GM12878 (cell line): ENCODE results near the gene ACSM6. TPM values are rescaled to one million over a fixed set of nuclear protein-coding genes. Genes with fewer than 3 reads are reported as not detected.

Experiments used
- ATAC-seq: fragments of 200-7000 bp; cut with Tn5 transposase; 3 replicates; pipeline ENCODE4 v1.9.1; 2020; ENCODE audit warnings: mild to moderate bottlenecking, moderate library complexity
- BruUV-seq: library from RNA; stranded (reverse); fragments of 400-500 nt; replicated peaks from 2 replicates; lab custom pipeline; 2021; lab: Mats Ljungman, UMichigan
- CTCF ChIA-PET: fragments of 300-600 bp; sonication (Branson Sonifier 250); formaldehyde crosslinking; extraction: SDS; loops from one replicate; lab custom pipeline; 2021; ENCODE audit warnings: inconsistent platforms; lab: Yijun Ruan, JAX
- POLR2A ChIA-PET: fragments of 350-600 bp; formaldehyde crosslinking; extraction: SDS; loops from one replicate; lab custom pipeline; 2021; ENCODE audit warnings: inconsistent platforms; lab: Charles Lee
- RAD21 ChIA-PET: fragments of 300-600 bp; sonication (Branson Sonifier 250); formaldehyde crosslinking; loops from one replicate; lab custom pipeline; 2023; ENCODE audit warnings: antibody characterized with exemption; ENCODE audit not compliant: unreplicated experiment; lab: Charles Lee
- SMC1A ChIA-PET: fragments of 300-600 bp; sonication (Branson Sonifier 250); formaldehyde crosslinking; loops from one replicate; lab custom pipeline; 2023; ENCODE audit not compliant: unreplicated experiment, uncharacterized antibody; lab: Charles Lee
- DNase-seq: peaks from one replicate; pipeline ENCODE4 v3.0.0-alpha.2; 2011; ENCODE audit warnings: low read depth, low spot score
- FAIRE-seq: peaks from 3 replicates; lab custom pipeline; 2011; peaks lifted over from hg19 to GRCh38; lab: Jason Lieb, UNC
- H2AFZ ChIP-seq: 2 replicates; pipeline ENCODE4 v1.6.0; 2011; ENCODE audit warnings: low read depth, low read length, control low read depth; ENCODE audit not compliant: control insufficient read depth
- H3K27ac ChIP-seq: 2 replicates; pipeline ENCODE4 v1.5.1; 2011; ENCODE audit warnings: control low read depth; ENCODE audit not compliant: control insufficient read depth, insufficient read depth
- H3K27me3 ChIP-seq, 2 experiments: replicated peaks in 1 of 2; 2 replicates each; pipeline versions ENCODE4 v1.6.0 to v1.6.1; 2011; ENCODE audit warnings: low read length in 1 of 2; ENCODE audit not compliant: control insufficient read depth in 2 of 2, insufficient read depth in 2 of 2
- H3K36me3 ChIP-seq, 2 experiments: 2 replicates each; pipeline ENCODE4 v1.5.1; 2011; ENCODE audit warnings: low read length in 1 of 2; ENCODE audit not compliant: control insufficient read depth in 2 of 2, insufficient read depth in 2 of 2
- H3K4me1 ChIP-seq: 2 replicates; pipeline ENCODE4 v1.6.1; 2011; ENCODE audit warnings: mild to moderate bottlenecking, low read length, moderate library complexity, mixed read lengths; ENCODE audit not compliant: control insufficient read depth, insufficient read depth
- H3K4me2 ChIP-seq: 2 replicates; pipeline ENCODE4 v1.6.0; 2011; ENCODE audit warnings: control low read depth; ENCODE audit not compliant: control insufficient read depth, insufficient read depth
- H3K4me3 ChIP-seq: fragments of 200-600 bp; sonication (generic); 2 replicates; pipeline ENCODE4 v1.5.1; 2016
- H3K79me2 ChIP-seq: 2 replicates; pipeline ENCODE4 v1.6.0; 2011; ENCODE audit warnings: low read length; ENCODE audit not compliant: control insufficient read depth, insufficient read depth
- H3K9ac ChIP-seq: 2 replicates; pipeline ENCODE4 v1.8.0; 2011; ENCODE audit warnings: low read length, control low read depth, mixed read lengths; ENCODE audit not compliant: control insufficient read depth, insufficient read depth
- H3K9me3 ChIP-seq: replicated peaks from 3 replicates; pipeline ENCODE4 v1.5.1; 2011; ENCODE audit warnings: mild to moderate bottlenecking, low read length; ENCODE audit not compliant: control insufficient read depth, insufficient read depth
- H4K20me1 ChIP-seq: 2 replicates; pipeline ENCODE4 v1.6.0; 2011; ENCODE audit not compliant: control insufficient read depth, insufficient read depth
- CEBPZ ChIP-seq: fragments of 150-350 bp; IDR thresholded peaks from 2 replicates; pipeline ENCODE4 v1.6.1; 2016; ENCODE audit warnings: low read depth, low read length
- FOXK2 ChIP-seq: fragments of 450-650 bp; IDR thresholded peaks from 2 replicates; pipeline ENCODE4 v1.6.1; 2017; ENCODE audit warnings: mild to moderate bottlenecking, moderate library complexity
- IKZF2 ChIP-seq, 2 experiments: fragments of 450-650 bp; IDR thresholded peaks; 2 replicates each; pipeline ENCODE4 v1.6.1; 2017; ENCODE audit warnings: mild to moderate bottlenecking in 2 of 2, moderate library complexity in 2 of 2
- MLLT1 ChIP-seq: fragments of 450-650 bp; IDR thresholded peaks from 2 replicates; pipeline ENCODE4 v1.6.1; 2016; ENCODE audit warnings: mild to moderate bottlenecking
- MYB ChIP-seq: fragments of 150-350 bp; IDR thresholded peaks from 2 replicates; pipeline ENCODE4 v1.6.1; 2014; ENCODE audit warnings: mild to moderate bottlenecking, low read depth, low read length, borderline replicate concordance
- SKIL ChIP-seq: fragments of 450-650 bp; IDR thresholded peaks from 2 replicates; pipeline ENCODE4 v1.6.1; 2017; ENCODE audit warnings: mild to moderate bottlenecking, low read depth, inconsistent platforms; ENCODE audit not compliant: poor library complexity, severe bottlenecking
- SMAD1 ChIP-seq: fragments of 450-650 bp; IDR thresholded peaks from 2 replicates; pipeline ENCODE4 v1.6.1; 2018; ENCODE audit warnings: mild to moderate bottlenecking, low read depth; ENCODE audit not compliant: partially characterized antibody
- ZBTB11 ChIP-seq: fragments of 450-650 bp; formaldehyde crosslinking; IDR thresholded peaks from 2 replicates; pipeline ENCODE4 v1.5.0; 2022; ENCODE audit warnings: mild to moderate bottlenecking, missing genetic modification characterization
- WGBS: methylation state at CpG from one replicate; pipeline ENCODE4 v1.1.6; 2016; ENCODE audit warnings: low lambda C conversion rate; ENCODE audit not compliant: insufficient replicate concordance, insufficient coverage; ENCODE audit errors: missing lambda C conversion rate; 5-methylcytosine and 5-hydroxymethylcytosine counted together
- in situ Hi-C: fragments of 300-500 bp; cut with MboI; formaldehyde crosslinking; loops from 9 replicates; pipeline ENCODE4 v1.14.3; 2018; ENCODE audit warnings: mixed read lengths
- intact Hi-C: fragments of 100-400 bp; cut with micrococcal nuclease; formaldehyde crosslinking; loops from one replicate; pipeline ENCODE4 v1.14.2; 2022; ENCODE audit not compliant: unreplicated experiment
- polyA plus RNA-seq, 11 experiments: library from polyadenylated mRNA; depleted of rRNA in 4 of 11; unstranded in 6 of 11; stranded (reverse) in 5 of 11; fragments of >200 nt; fragmentation: Nextera tagmentation in 4 of 11; fragmentation: Illumina TruSeq in 1 of 11; extraction: Ambion mirVana in 4 of 11; extraction: Trizol in 1 of 11; gene quantifications; 1 replicate in 1 of 11; 2 replicates in 10 of 11; pipeline versions ENCODE4 v1.2.1 to v1.2.3, GENCODE V29; 2011 to 2016; ENCODE audit warnings: inconsistent platforms in 2 of 11, missing spikeins in 2 of 11, low read depth in 1 of 11
- total RNA-seq, 4 experiments: library from RNA; depleted of rRNA in 3 of 4; stranded (reverse); fragments of >200 nt in 3 of 4; fragmentation: Illumina TruSeq in 1 of 4; extraction: Trizol in 1 of 4; gene quantifications; 2 replicates each; pipeline versions ENCODE4 v1.2.1 to v1.2.3, GENCODE V29; 2013 to 2021
- TF ChIP-seq, protein P1 (sequence below): fragments of 450-650 bp; IDR thresholded peaks from 2 replicates; pipeline ENCODE4 v1.6.1; 2017; ENCODE audit warnings: antibody characterized with exemption, mild to moderate bottlenecking, moderate library complexity

The ACSM6 gene
- total and polyA plus RNA-seq, 10 of the 15 experiments (the other 5 are each of a cell fraction or from before 2014, with no cell fraction given), result 0.06 to 0.21 (median 0.20) TPM; not detected in 7

DNA sequence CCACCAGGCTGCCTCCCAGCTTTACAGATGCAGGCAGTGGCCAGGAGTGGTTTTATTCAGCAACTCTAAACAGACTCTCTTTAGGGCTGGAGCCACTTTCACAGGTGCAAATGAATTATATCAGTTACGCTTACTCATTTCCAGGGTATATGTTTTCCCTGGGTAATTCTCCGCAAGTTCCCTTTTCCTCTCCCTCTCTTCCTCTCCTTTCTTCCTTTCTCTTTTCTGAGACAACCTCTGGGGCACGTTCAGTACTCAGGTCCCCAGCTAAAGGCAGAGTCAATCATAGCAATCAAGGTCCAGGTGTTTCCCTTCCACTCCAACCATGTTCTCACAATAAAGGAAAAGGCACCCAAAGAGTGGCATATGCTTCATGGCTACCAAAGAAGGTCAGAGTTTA, 55.4 kb downstream of the ACSM6 start:
- FAIRE-seq (no peak), ATAC-seq (no peak), DNase-seq (no peak)
- RAD21 ChIA-PET, result interaction anchor here (0.9 kb wide), 1 partner anchor 114 kb away, joined by 3 read pairs; no protein-coding TSS in a partner anchor
- CTCF ChIA-PET, result interaction anchor here (0.8 to 9.9 kb wide), 3 partner anchors 11 to 113 kb away, joined by 3 to 176 read pairs (median 11); no protein-coding TSS in a partner anchor
- Histone ChIP-seq H4K20me1 (0 out of 2 replicates have a peak, but pooled peaks cover 7% of the 10 kb centered on the region), H3K4me3 (no peak overlapping the region), H3K4me2 (no peak overlapping the region), H3K36me3 (peaks cover 39 to 52% of the 10 kb centered on the region in 2 experiments), H2AFZ (no peak overlapping the region), H3K27me3 (no peaks in the 10 kb centered on the region), H3K9ac (no peak overlapping the region), H3K27ac (no peak overlapping the region), H3K79me2 (peaks cover 43% of the 10 kb centered on the region), H3K4me1 (peaks cover 42% of the 10 kb centered on the region), H3K9me3 (no peaks in the 10 kb centered on the region)
- WGBS, result 67% methylated on average over 3 of the region's 3 CpGs
- no TSS peak for BruUV-seq
- intact Hi-C loops (loop anchor here (10.0 kb wide), 1 partner anchor 615 kb away; no protein-coding TSS in a partner anchor), in situ Hi-C loops (loop anchor here (5.0 kb wide), 1 partner anchor 113 kb away; no protein-coding TSS in a partner anchor)
- POLR2A ChIA-PET, result no interaction called here
- SMC1A ChIA-PET, result interaction anchor here (10.3 kb wide), 1 partner anchor 113 kb away, joined by 262 read pairs; no protein-coding TSS in a partner anchor
- TF ChIP-seq MYB (no peak), MLLT1 (no peak), FOXK2 (no peak), SMAD1 (no peak), ZBTB11 (CRISPR knock-in tag) (no peak), IKZF2 (IDR thresholded peaks at IDR 0.05) (no peak), SKIL (no peak), CEBPZ (no peak)
- TF ChIP-seq, protein P1, sequence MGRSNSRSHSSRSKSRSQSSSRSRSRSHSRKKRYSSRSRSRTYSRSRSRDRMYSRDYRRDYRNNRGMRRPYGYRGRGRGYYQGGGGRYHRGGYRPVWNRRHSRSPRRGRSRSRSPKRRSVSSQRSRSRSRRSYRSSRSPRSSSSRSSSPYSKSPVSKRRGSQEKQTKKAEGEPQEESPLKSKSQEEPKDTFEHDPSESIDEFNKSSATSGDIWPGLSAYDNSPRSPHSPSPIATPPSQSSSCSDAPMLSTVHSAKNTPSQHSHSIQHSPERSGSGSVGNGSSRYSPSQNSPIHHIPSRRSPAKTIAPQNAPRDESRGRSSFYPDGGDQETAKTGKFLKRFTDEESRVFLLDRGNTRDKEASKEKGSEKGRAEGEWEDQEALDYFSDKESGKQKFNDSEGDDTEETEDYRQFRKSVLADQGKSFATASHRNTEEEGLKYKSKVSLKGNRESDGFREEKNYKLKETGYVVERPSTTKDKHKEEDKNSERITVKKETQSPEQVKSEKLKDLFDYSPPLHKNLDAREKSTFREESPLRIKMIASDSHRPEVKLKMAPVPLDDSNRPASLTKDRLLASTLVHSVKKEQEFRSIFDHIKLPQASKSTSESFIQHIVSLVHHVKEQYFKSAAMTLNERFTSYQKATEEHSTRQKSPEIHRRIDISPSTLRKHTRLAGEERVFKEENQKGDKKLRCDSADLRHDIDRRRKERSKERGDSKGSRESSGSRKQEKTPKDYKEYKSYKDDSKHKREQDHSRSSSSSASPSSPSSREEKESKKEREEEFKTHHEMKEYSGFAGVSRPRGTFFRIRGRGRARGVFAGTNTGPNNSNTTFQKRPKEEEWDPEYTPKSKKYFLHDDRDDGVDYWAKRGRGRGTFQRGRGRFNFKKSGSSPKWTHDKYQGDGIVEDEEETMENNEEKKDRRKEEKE, result no peak
